NCI-H1436 (cell line): ENCODE measurements around the gene MYO9B.
A peak's percentile ranks its signal among the peaks of the same experiment; 100 is the strongest.

Source experiments
- DNase-seq: peaks from one replicate; lab custom pipeline; 2025; lab: John Stamatoyannopoulos, UW

Gene MYO9B

GRCh38 chr19:17075035-17075863, at the start of gene MYO9B, which contains the start of gene HAUS8:
Gene MYO9B, plus strand, starts transcription at chr19:17075777. Its CDS starts 25,941 bp downstream, at chr19:17101718.
Gene HAUS8, minus strand, starts transcription at chr19:17075452. Its CDS starts 30 bp downstream, at chr19:17075422.
- DNase-seq, result peak; percentile 98

GRCh38 chr19:17025991-17026658, 49.5 kb upstream of the MYO9B start:
- no peak for DNase-seq

GRCh38 chr19:17026706-17027534, 48.7 kb upstream of the MYO9B start, which contains the start of gene CPAMD8:
Gene CPAMD8, minus strand, starts transcription at chr19:17026810. Its CDS starts 168 bp downstream, at chr19:17026642.
- no peak for DNase-seq

GRCh38 chr19:17027535-17027975, 48.0 kb upstream of the MYO9B start:
- no peak for DNase-seq

GRCh38 chr19:17031741-17032140, 43.8 kb upstream of the MYO9B start:
- no peak for DNase-seq

- no peak for DNase-seq
Measured at GRCh38 chr19:17035842-17036424, 39.6 kb upstream of the MYO9B start.

- DNase-seq, result no peak
Measured at GRCh38 chr19:17036640-17037039, 38.9 kb upstream of the MYO9B start.

- DNase-seq, result no peak
Measured at GRCh38 chr19:17037184-17037583, 38.4 kb upstream of the MYO9B start.

- DNase-seq, result no peak
Measured at GRCh38 chr19:17037966-17038500, 37.5 kb upstream of the MYO9B start.

- DNase-seq, result no peak
Measured at GRCh38 chr19:17041976-17042375, 33.6 kb upstream of the MYO9B start.

GRCh38 chr19:17043744-17044143, 31.8 kb upstream of the MYO9B start:
- no peak for DNase-seq

GRCh38 chr19:17045907-17046502, 29.6 kb upstream of the MYO9B start:
- DNase-seq, result no peak

GRCh38 chr19:17048885-17049453, 26.6 kb upstream of the MYO9B start:
- no peak for DNase-seq

- no peak for DNase-seq
Measured at GRCh38 chr19:17049711-17050280, 25.8 kb upstream of the MYO9B start.

GRCh38 chr19:17052439-17052838, 23.1 kb upstream of the MYO9B start:
- DNase-seq, result peak; percentile 17

- DNase-seq, result no peak
Measured at GRCh38 chr19:17054746-17055145, 20.8 kb upstream of the MYO9B start.

- DNase-seq, result no peak
Measured at GRCh38 chr19:17055636-17056035, 19.9 kb upstream of the MYO9B start.

GRCh38 chr19:17058236-17058635, 17.3 kb upstream of the MYO9B start:
- DNase-seq, result no peak

- no peak for DNase-seq
Measured at GRCh38 chr19:17060802-17061201, 14.8 kb upstream of the MYO9B start.

GRCh38 chr19:17061205-17061604, 14.4 kb upstream of the MYO9B start:
- DNase-seq, result no peak
